Neuronal stem cell (in vitro differentiated cells): ENCODE results near the gene OR5A2.

Experiments
- DNase-seq: peaks from one replicate; pipeline ENCODE4 v3.0.0-alpha.2; 2013; ENCODE audit warnings: low spot score
- H2AFZ ChIP-seq: one replicate; pipeline ENCODE4 v1.6.1; 2013; ENCODE audit warnings: mild to moderate bottlenecking, low read length, inconsistent platforms
- H2AK5ac ChIP-seq: 2 replicates; pipeline ENCODE4 v1.6.1; 2013; ENCODE audit warnings: low read depth, mild to moderate bottlenecking, inconsistent platforms, low read length, moderate library complexity, mixed read lengths
- H2BK120ac ChIP-seq: 2 replicates; pipeline ENCODE4 v1.6.1; 2013; ENCODE audit warnings: low read depth, mild to moderate bottlenecking, inconsistent platforms, low read length, moderate library complexity, mixed read lengths
- H2BK12ac ChIP-seq: one replicate; pipeline ENCODE4 v1.6.1; 2013; ENCODE audit warnings: low read length, inconsistent platforms
- H2BK15ac ChIP-seq: 2 replicates; pipeline ENCODE4 v1.6.1; 2013; ENCODE audit warnings: mild to moderate bottlenecking, low read length, inconsistent platforms, mixed read lengths
- H2BK5ac ChIP-seq: one replicate; pipeline ENCODE4 v1.6.1; 2013; ENCODE audit warnings: inconsistent platforms, mild to moderate bottlenecking, low read length, moderate library complexity
- H3K14ac ChIP-seq: one replicate; pipeline ENCODE4 v1.6.1; 2013; ENCODE audit warnings: low read length, inconsistent platforms
- H3K18ac ChIP-seq: 2 replicates; pipeline ENCODE4 v1.6.1; 2013; ENCODE audit warnings: low read length, inconsistent platforms
- H3K23ac ChIP-seq: 2 replicates; pipeline ENCODE4 v1.6.1; 2013; ENCODE audit warnings: low read depth, mild to moderate bottlenecking, mixed read lengths, low read length, inconsistent platforms; ENCODE audit not compliant: poor library complexity
- H3K27ac ChIP-seq: replicated peaks from 3 replicates; pipeline ENCODE4 v1.5.1; 2013; ENCODE audit warnings: low read length, inconsistent platforms
- H3K27me3 ChIP-seq, 3 experiments: 2 replicates each; pipeline ENCODE4 v1.6.1; 2013; ENCODE audit warnings: low read length in 3 of 3, mild to moderate bottlenecking in 2 of 3, inconsistent platforms in 1 of 3, low read depth in 1 of 3, mixed read lengths in 1 of 3, moderate library complexity in 1 of 3; ENCODE audit not compliant: control insufficient read depth in 3 of 3, insufficient read depth in 3 of 3
- H3K36me3 ChIP-seq, 2 donors: replicated peaks in 1 of 2; 2 replicates each; pipeline ENCODE4 v1.6.1; 2013; ENCODE audit warnings: low read length in 2 of 2; ENCODE audit not compliant: control insufficient read depth in 2 of 2, insufficient read depth in 2 of 2
- H3K4ac ChIP-seq: 2 replicates; pipeline ENCODE4 v1.6.1; 2013; ENCODE audit warnings: inconsistent platforms, mild to moderate bottlenecking, low read length, moderate library complexity
- H3K4me1 ChIP-seq, 2 donors: 1 replicate in 1 of 2; 2 replicates in 1 of 2; pipeline ENCODE4 v1.6.1; 2013; ENCODE audit warnings: low read length in 2 of 2, low read depth in 1 of 2; ENCODE audit not compliant: control insufficient read depth in 2 of 2, insufficient read depth in 1 of 2
- H3K4me2 ChIP-seq: one replicate; pipeline ENCODE4 v1.6.1; 2013; ENCODE audit warnings: mild to moderate bottlenecking, low read length, inconsistent platforms; ENCODE audit not compliant: insufficient read depth, poor library complexity, severe bottlenecking
- H3K4me3 ChIP-seq, 2 donors: 2 replicates each; pipeline ENCODE4 v1.5.1; 2013; ENCODE audit warnings: low read length in 2 of 2, mild to moderate bottlenecking in 2 of 2, inconsistent platforms in 1 of 2, moderate library complexity in 1 of 2
- H3K79me1 ChIP-seq: one replicate; pipeline ENCODE4 v1.6.1; 2013; ENCODE audit warnings: low read depth, mild to moderate bottlenecking, inconsistent platforms, low read length, moderate library complexity
- H3K9ac ChIP-seq: one replicate; pipeline ENCODE4 v1.6.1; 2013; ENCODE audit warnings: mild to moderate bottlenecking, low read depth, low read length, inconsistent platforms; ENCODE audit not compliant: poor library complexity
- H3K9me3 ChIP-seq, 2 donors: replicated peaks in 1 of 2; 2 replicates each; pipeline versions ENCODE3 to v1.6.1; 2013; ENCODE audit warnings: low read length in 2 of 2, mild to moderate bottlenecking in 2 of 2, inconsistent platforms in 1 of 2, low read depth in 1 of 2, mixed read lengths in 1 of 2, moderate library complexity in 1 of 2; ENCODE audit not compliant: control insufficient read depth in 2 of 2, insufficient read depth in 1 of 2
- H4K8ac ChIP-seq: one replicate; pipeline ENCODE4 v1.6.1; 2013; ENCODE audit warnings: low read depth, mild to moderate bottlenecking, inconsistent platforms, low read length, moderate library complexity
- H4K91ac ChIP-seq: one replicate; pipeline ENCODE4 v1.6.1; 2013; ENCODE audit warnings: low read length, low read depth, mild to moderate bottlenecking, inconsistent platforms; ENCODE audit not compliant: poor library complexity
- WGBS, 2 donors: extraction: QIAGEN DNeasy Blood & Tissue Kit; methylation state at CpG; one replicate each; pipeline ENCODE4 v1.1.7; 2013; ENCODE audit warnings: missing lambda C conversion rate in 2 of 2, mixed read lengths in 1 of 2; ENCODE audit not compliant: insufficient read length in 2 of 2, insufficient replicate concordance in 1 of 2; ENCODE audit errors: extremely low coverage in 2 of 2; 5-methylcytosine and 5-hydroxymethylcytosine counted together

OR5A2 gene

GRCh38 chr11:59416613-59417012, 9.6 kb downstream of the OR5A2 start:
- no peak overlapping the region for H2AFZ ChIP-seq
- H2BK5ac ChIP-seq, result no peak overlapping the region
- H4K8ac ChIP-seq, result no peak overlapping the region
- H3K36me3 ChIP-seq, result no peaks in the 10 kb centered on the region
- H3K9me3 ChIP-seq, result no peaks in the 10 kb centered on the region
- WGBS, 2 donors, result no CpG with 5 or more reads among the region's 5 CpGs
- no peak overlapping the region for H3K4ac ChIP-seq
- H3K4me2 ChIP-seq, result no peak overlapping the region
- no peaks in the 10 kb centered on the region for H3K4me1 ChIP-seq
- no peak overlapping the region for H2AK5ac ChIP-seq
- no peak overlapping the region for H3K9ac ChIP-seq
- H3K27ac ChIP-seq, result no peak overlapping the region
- H4K91ac ChIP-seq, result no peak overlapping the region
- no peak overlapping the region for H2BK15ac ChIP-seq
- no peak overlapping the region for H2BK120ac ChIP-seq
- no peak overlapping the region for H3K18ac ChIP-seq
- H3K23ac ChIP-seq, result no peak overlapping the region
- no peaks in the 10 kb centered on the region for H3K27me3 ChIP-seq
- no peaks in the 10 kb centered on the region for H3K79me1 ChIP-seq
- H3K14ac ChIP-seq, result no peak overlapping the region
- no peak for DNase-seq
- H3K4me3 ChIP-seq, result no peak overlapping the region
- H2BK12ac ChIP-seq, result no peak overlapping the region

DNA sequence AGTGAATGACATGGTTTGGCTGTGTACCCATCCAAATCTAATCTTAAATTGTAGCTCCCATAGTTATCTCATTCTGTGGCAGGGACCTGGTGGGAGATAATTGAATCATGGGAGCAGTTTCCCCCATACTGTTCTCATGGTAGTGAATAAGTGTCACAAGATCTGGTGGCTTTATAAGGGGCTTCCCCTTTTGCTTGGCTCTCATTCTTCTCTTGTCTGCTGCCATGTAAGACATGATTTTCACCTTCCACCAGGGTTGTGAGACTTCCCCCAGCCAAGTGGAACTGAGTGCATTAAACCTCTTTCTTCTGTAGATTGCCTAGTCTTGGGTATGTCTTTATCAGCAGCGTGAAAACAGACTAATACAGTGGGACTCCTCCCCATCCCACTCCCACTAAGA, 11.1 kb downstream of the OR5A2 start:
- Histone ChIP-seq H3K4me1 (no peaks in the 10 kb centered on the region), H3K4ac (no peak overlapping the region), H2BK12ac (no peak overlapping the region), H2BK5ac (no peak overlapping the region), H2AK5ac (no peak overlapping the region), H3K36me3 (no peaks in the 10 kb centered on the region), H2BK120ac (no peak overlapping the region), H3K4me3 (no peak overlapping the region), H2BK15ac (no peak overlapping the region), H2AFZ (no peak overlapping the region), H3K4me2 (no peak overlapping the region), H3K9ac (no peak overlapping the region), H4K91ac (no peak overlapping the region), H3K27ac (no peak overlapping the region), H3K23ac (no peak overlapping the region), H3K27me3 (no peaks in the 10 kb centered on the region), H3K79me1 (no peaks in the 10 kb centered on the region), H3K9me3 (no peaks in the 10 kb centered on the region), H3K14ac (no peak overlapping the region), H3K18ac (no peak overlapping the region), H4K8ac (no peak overlapping the region)
- DNase-seq, result no peak
- WGBS, 2 donors, result no CpG with 5 or more reads among the region's 1 CpG

DNA sequence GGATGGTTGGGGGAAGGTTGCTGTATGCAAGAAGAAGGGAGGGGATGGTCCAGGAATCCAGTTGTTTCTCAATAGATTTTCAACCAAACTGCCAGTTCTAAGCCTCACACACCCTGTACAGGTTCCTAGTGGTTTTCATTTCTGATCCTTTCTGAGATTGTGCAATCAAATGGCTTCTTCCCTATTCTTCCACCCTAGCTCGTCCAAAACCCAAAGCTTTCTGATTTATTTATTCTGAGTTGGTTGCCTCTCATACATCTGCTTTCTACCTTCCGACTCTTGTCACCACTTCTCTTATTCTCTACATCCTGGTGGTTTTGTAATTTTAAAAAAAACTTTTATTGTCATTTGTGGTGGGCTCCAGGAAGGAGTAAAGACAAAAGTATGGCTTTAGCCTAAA, 12.6 kb downstream of the OR5A2 start:
- H3K79me1 ChIP-seq, result no peaks in the 10 kb centered on the region
- H2AK5ac ChIP-seq, result no peak overlapping the region
- H3K4ac ChIP-seq, result no peak overlapping the region
- no peak overlapping the region for H2BK12ac ChIP-seq
- no peak overlapping the region for H3K14ac ChIP-seq
- no CpG with 5 or more reads among the region's 2 CpGs for WGBS, 2 donors
- H3K9me3 ChIP-seq, result no peaks in the 10 kb centered on the region
- H3K4me2 ChIP-seq, result no peak overlapping the region
- no peak overlapping the region for H3K18ac ChIP-seq
- no peaks in the 10 kb centered on the region for H3K27me3 ChIP-seq
- no peak for DNase-seq
- H3K9ac ChIP-seq, result no peak overlapping the region
- no peak overlapping the region for H3K27ac ChIP-seq
- no peak overlapping the region for H3K23ac ChIP-seq
- no peak overlapping the region for H4K8ac ChIP-seq
- H4K91ac ChIP-seq, result no peak overlapping the region
- no peaks in the 10 kb centered on the region for H3K36me3 ChIP-seq
- H2BK120ac ChIP-seq, result no peak overlapping the region
- no peak overlapping the region for H2BK5ac ChIP-seq
- H2AFZ ChIP-seq, result no peak overlapping the region
- H3K4me3 ChIP-seq, result no peak overlapping the region
- H3K4me1 ChIP-seq, result no peaks in the 10 kb centered on the region
- no peak overlapping the region for H2BK15ac ChIP-seq

DNA sequence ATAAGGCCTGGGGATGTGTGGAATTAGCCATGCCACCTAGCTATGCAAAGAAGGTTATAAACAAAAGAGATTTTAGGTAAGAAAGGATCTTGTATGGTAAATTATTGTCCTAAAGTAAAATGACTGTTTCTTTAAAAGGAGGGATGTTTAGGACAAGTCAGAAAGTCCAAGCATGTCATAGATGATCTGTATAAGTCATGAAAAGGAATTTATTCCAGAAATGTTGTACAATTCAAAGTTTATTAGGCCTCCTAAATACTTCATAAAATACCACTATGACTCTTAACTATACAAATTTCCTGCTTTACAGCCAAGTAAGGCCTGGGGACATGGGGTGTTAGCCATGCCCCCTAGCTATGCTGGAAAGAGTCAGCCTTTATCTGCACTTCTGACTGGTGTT, 22.7 kb downstream of the OR5A2 start:
- H3K36me3 ChIP-seq, result no peaks in the 10 kb centered on the region
- H3K27me3 ChIP-seq, result peaks cover 0 to 2% (median 0%) of the 10 kb centered on the region in 3 experiments
- no peak overlapping the region for H3K4me2 ChIP-seq
- no peak overlapping the region for H2BK15ac ChIP-seq
- DNase-seq, result no peak
- H4K8ac ChIP-seq, result no peak overlapping the region
- H2AFZ ChIP-seq, result no peak overlapping the region
- H3K4ac ChIP-seq, result no peak overlapping the region
- no peak overlapping the region for H3K9ac ChIP-seq
- H2BK5ac ChIP-seq, result no peak overlapping the region
- H3K9me3 ChIP-seq, result peaks cover 0 to 8% of the 10 kb centered on the region in 2 donors
- no peak overlapping the region for H3K18ac ChIP-seq
- H4K91ac ChIP-seq, result no peak overlapping the region
- no peaks in the 10 kb centered on the region for H3K4me1 ChIP-seq
- H3K79me1 ChIP-seq, result no peaks in the 10 kb centered on the region
- no peak overlapping the region for H3K23ac ChIP-seq
- H3K14ac ChIP-seq, result no peak overlapping the region
- H2AK5ac ChIP-seq, result no peak overlapping the region
- H2BK120ac ChIP-seq, result no peak overlapping the region
- H3K4me3 ChIP-seq, result no peak overlapping the region
- no peak overlapping the region for H2BK12ac ChIP-seq
- no peak overlapping the region for H3K27ac ChIP-seq
